ENCODE measurements around the gene NRG2.

DNA sequence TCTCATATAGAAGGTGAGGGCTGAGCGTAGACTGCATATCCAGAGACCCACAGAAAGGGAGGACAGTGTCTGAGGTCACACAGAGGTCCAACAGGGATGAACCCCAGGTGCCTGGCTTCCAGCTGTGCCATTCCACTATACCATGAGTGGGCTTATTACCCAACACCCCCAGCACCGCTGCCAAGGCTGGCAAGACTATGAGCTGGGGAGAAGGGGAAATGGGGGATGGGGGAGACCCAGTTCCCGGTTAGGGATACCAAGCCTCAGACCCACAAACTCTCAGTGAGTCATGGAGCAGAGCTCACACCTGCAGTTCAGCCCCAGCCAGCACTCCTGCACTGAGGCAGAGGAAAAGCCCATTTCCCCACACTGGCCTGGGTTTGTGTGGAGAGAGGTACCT is 141.1 kb downstream of the NRG2 start:
- no peak for TF ChIP-seq EZH2phosphoT487 (IDR thresholded peaks at IDR 0.05; ENCODE audit: insufficient read depth, low read depth)
- TF ChIP-seq EZH2 (IDR thresholded peaks at IDR 0.05; ENCODE audit: insufficient read depth, poor library complexity, severe bottlenecking), result no peak
